ENCODE measurements around the gene OR52E8. TPM values are rescaled to one million over a fixed set of nuclear protein-coding genes. Genes with fewer than 3 reads are reported as not detected.

The OR52E8 gene
- total and polyA plus RNA-seq, 2 experiments from 2014 or later, result 0.71 TPM; not detected in 1

GRCh38 chr11:5808500-5809121, 48.9 kb downstream of the OR52E8 start, which contains the start of gene OR52N2:
OR52N2 (plus strand) TSS chr11:5808924; CDS start chr11:5820336, 11,412 bp downstream.
- Histone ChIP-seq H3K27ac (no peak within 1 kb of the TSS), H3K4me1 (ENCODE audit: low read depth) (no peaks in the 10 kb centered on the region), H3K4me3 (peak within 1 kb of the TSS; percentile 16), H3K27me3 (no peaks in the 10 kb centered on the region), H3K9me3 (ENCODE audit: low read depth) (no peaks in the 10 kb centered on the region), H3K36me3 (no peaks in the 10 kb centered on the region)
- TF ChIP-seq, protein P1, sequence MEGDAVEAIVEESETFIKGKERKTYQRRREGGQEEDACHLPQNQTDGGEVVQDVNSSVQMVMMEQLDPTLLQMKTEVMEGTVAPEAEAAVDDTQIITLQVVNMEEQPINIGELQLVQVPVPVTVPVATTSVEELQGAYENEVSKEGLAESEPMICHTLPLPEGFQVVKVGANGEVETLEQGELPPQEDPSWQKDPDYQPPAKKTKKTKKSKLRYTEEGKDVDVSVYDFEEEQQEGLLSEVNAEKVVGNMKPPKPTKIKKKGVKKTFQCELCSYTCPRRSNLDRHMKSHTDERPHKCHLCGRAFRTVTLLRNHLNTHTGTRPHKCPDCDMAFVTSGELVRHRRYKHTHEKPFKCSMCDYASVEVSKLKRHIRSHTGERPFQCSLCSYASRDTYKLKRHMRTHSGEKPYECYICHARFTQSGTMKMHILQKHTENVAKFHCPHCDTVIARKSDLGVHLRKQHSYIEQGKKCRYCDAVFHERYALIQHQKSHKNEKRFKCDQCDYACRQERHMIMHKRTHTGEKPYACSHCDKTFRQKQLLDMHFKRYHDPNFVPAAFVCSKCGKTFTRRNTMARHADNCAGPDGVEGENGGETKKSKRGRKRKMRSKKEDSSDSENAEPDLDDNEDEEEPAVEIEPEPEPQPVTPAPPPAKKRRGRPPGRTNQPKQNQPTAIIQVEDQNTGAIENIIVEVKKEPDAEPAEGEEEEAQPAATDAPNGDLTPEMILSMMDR (IDR thresholded peaks at IDR 0.05; ENCODE audit: low read depth, low read length), result peak; percentile 85
- peak; percentile 81 to 82 for DNase-seq (ENCODE audit: low read depth in 1 of 2, low spot score in 1 of 2)

DNA sequence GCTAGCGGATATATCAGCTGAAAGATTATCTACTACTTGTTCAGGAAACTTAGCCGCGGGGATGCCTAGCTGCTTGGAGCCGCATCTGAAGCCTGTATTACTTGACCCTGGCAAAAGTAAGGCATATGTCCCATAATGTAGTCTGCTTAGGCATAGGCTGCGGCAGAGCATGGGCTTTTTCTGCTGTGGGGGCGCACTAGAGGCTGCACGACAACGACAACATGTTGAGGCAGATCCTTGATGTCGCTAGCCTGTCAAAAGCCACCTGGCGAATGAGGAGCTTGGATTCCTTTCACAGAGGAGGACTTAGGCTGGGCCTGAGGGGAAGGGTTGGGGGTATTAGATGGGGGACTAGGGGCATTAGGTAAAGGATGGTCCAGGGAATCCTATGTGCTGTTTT, 49.9 kb downstream of the OR52E8 start:
- Histone ChIP-seq H3K4me3 (no peak overlapping the region), H3K36me3 (no peaks in the 10 kb centered on the region), H3K27me3 (no peaks in the 10 kb centered on the region), H3K9me3 (ENCODE audit: low read depth) (no peaks in the 10 kb centered on the region), H3K4me1 (ENCODE audit: low read depth) (no peaks in the 10 kb centered on the region), H3K27ac (no peak overlapping the region)
- peak in 1 of 2 donors; percentile 14 for DNase-seq (ENCODE audit: low read depth in 1 of 2, low spot score in 1 of 2)
- TF ChIP-seq, protein P1 (IDR thresholded peaks at IDR 0.05; ENCODE audit: low read depth, low read length), result no peak

Other genes starting within 250 kb of the OR52E8 start
- gene TRIM34, start 232.7 kb downstream of the OR52E8 start, total RNA-seq, result 0.81 and 2.4 TPM in 2 replicates
- 1.6 and 2.4 TPM in 2 replicates for gene TRIM34, start 232.7 kb downstream of the OR52E8 start, polyA plus RNA-seq
- gene TRIM5, start 172.6 kb downstream of the OR52E8 start, total RNA-seq, result 13.4 and 18.0 TPM in 2 replicates
- gene TRIM5, start 172.6 kb downstream of the OR52E8 start, polyA plus RNA-seq, result 12.6 and 19.9 TPM in 2 replicates
- gene TRIM22, start 167.9 kb downstream of the OR52E8 start, total RNA-seq, result 0.07 TPM in 1 of 2 replicates, not detected in the other
- gene TRIM22, start 167.9 kb downstream of the OR52E8 start, polyA plus RNA-seq, result 0.32 and 1.3 TPM in 2 replicates
- not detected in 2 replicates for gene OR56B1, start 121.2 kb downstream of the OR52E8 start, total RNA-seq
- not detected in 2 replicates for gene OR56B1, start 121.2 kb downstream of the OR52E8 start, polyA plus RNA-seq
- gene OR52N4, start 103.4 kb downstream of the OR52E8 start, total RNA-seq, result not detected in 2 replicates
- gene OR52N4, start 103.4 kb downstream of the OR52E8 start, polyA plus RNA-seq, result not detected in 2 replicates
- gene OR52N5, start 74.3 kb downstream of the OR52E8 start, total RNA-seq, result 0.06 TPM in 1 of 2 replicates, not detected in the other
- 0.10 TPM in 1 of 2 replicates, not detected in the other for gene OR52N5, start 74.3 kb downstream of the OR52E8 start, polyA plus RNA-seq
- not detected in 2 replicates for gene OR52N1, start 66.4 kb downstream of the OR52E8 start, total RNA-seq
- gene OR52N1, start 66.4 kb downstream of the OR52E8 start, polyA plus RNA-seq, result not detected in 2 replicates
- not detected in 2 replicates for gene OR52N2, start 48.8 kb downstream of the OR52E8 start, total RNA-seq
- gene OR52N2, start 48.8 kb downstream of the OR52E8 start, polyA plus RNA-seq, result not detected in 2 replicates
- gene OR52E6, start 15.8 kb downstream of the OR52E8 start, total RNA-seq, result not detected in 2 replicates
- not detected in 2 replicates for gene OR52E6, start 15.8 kb downstream of the OR52E8 start, polyA plus RNA-seq
- not detected in 2 replicates for gene OR52E4, start 22.9 kb upstream of the OR52E8 start, total RNA-seq
- not detected in 2 replicates for gene OR52E4, start 22.9 kb upstream of the OR52E8 start, polyA plus RNA-seq
- gene OR52E5, start 35.5 kb upstream of the OR52E8 start, total RNA-seq, result not detected in 2 replicates
- not detected in 2 replicates for gene OR52E5, start 35.5 kb upstream of the OR52E8 start, polyA plus RNA-seq
- not detected in 2 replicates for gene OR56A3, start 84.6 kb upstream of the OR52E8 start, total RNA-seq
- gene OR56A3, start 84.6 kb upstream of the OR52E8 start, polyA plus RNA-seq, result not detected in 2 replicates
- not detected in 2 replicates for gene OR56A5, start 110.8 kb upstream of the OR52E8 start, total RNA-seq
- not detected in 2 replicates for gene OR56A5, start 110.8 kb upstream of the OR52E8 start, polyA plus RNA-seq
- gene OR52L1, start 129.3 kb upstream of the OR52E8 start, total RNA-seq, result 1.8 TPM in 1 of 2 replicates, not detected in the other
- not detected in 2 replicates for gene OR52L1, start 129.3 kb upstream of the OR52E8 start, polyA plus RNA-seq
- not detected in 2 replicates for gene OR56A4, start 149.3 kb upstream of the OR52E8 start, total RNA-seq
- not detected in 2 replicates for gene OR56A4, start 149.3 kb upstream of the OR52E8 start, polyA plus RNA-seq
- 0.18 TPM in 1 of 2 replicates, not detected in the other for gene OR56A1, start 173.1 kb upstream of the OR52E8 start, total RNA-seq
- gene OR56A1, start 173.1 kb upstream of the OR52E8 start, polyA plus RNA-seq, result 0.10 TPM in 1 of 2 replicates, not detected in the other
- gene OR56B4, start 250.0 kb upstream of the OR52E8 start, total RNA-seq, result not detected in 2 replicates
- 0.35 TPM in 1 of 2 replicates, not detected in the other for gene OR56B4, start 250.0 kb upstream of the OR52E8 start, polyA plus RNA-seq

Measured in cardiac muscle cell (in vitro differentiated cells and primary cell).